Esophagus muscularis mucosa (tissue), 4 donors: ENCODE results near the gene LDB3. TPM values are rescaled to one million over a fixed set of nuclear protein-coding genes. Genes with fewer than 3 reads are reported as not detected.

Source experiments
- DNase-seq: peaks from one replicate; pipeline ENCODE4 v3.0.0-alpha.2; 2017; ENCODE audit errors: extremely low spot score
- H3K27ac ChIP-seq, 4 donors: fragments of 200-600 bp; sonication (generic); replicated peaks in 1 of 4; 1 replicate in 3 of 4; 2 replicates in 1 of 4; pipeline ENCODE4 v1.5.1; 2016 to 2019; ENCODE audit warnings: mild to moderate bottlenecking in 1 of 4
- H3K27me3 ChIP-seq, 4 donors: fragments of 200-600 bp; sonication (generic); one replicate each; pipeline versions ENCODE4 v1.5.1 to v1.6.0; 2016 to 2019
- H3K36me3 ChIP-seq, 4 donors: fragments of 200-600 bp; sonication (generic); one replicate each; pipeline ENCODE4 v1.5.1; 2016 to 2019
- H3K4me1 ChIP-seq, 4 donors: fragments of 200-600 bp; sonication (generic); one replicate each; pipeline ENCODE4 v1.5.1; 2016 to 2019
- H3K4me3 ChIP-seq, 4 donors: fragments of 200-600 bp; sonication (generic); 1 replicate in 2 of 4; 2 replicates in 2 of 4; pipeline ENCODE4 v1.5.1; 2016 to 2019; ENCODE audit warnings: mild to moderate bottlenecking in 4 of 4, moderate library complexity in 1 of 4
- H3K9me3 ChIP-seq, 4 donors: fragments of 200-600 bp; sonication (generic); 1 replicate in 3 of 4; 2 replicates in 1 of 4; pipeline ENCODE4 v1.5.1; 2016 to 2019
- CTCF ChIP-seq, 3 experiments: fragments of 200-600 bp in 2 of 3; fragments of 450-650 bp in 1 of 3; sonication (generic) in 2 of 3; IDR thresholded peaks; one replicate each; pipeline ENCODE4 v1.5.1; 2017 to 2019; ENCODE audit warnings: antibody characterized with exemption in 3 of 3, mild to moderate bottlenecking in 2 of 3, moderate library complexity in 1 of 3
- EP300 ChIP-seq: sonication (generic); formaldehyde crosslinking; IDR thresholded peaks from one replicate; pipeline ENCODE4 v1.6.1; 2017; ENCODE audit warnings: antibody characterized with exemption
- POLR2A ChIP-seq: fragments of 450-650 bp; IDR thresholded peaks from one replicate; pipeline ENCODE4 v1.6.1; 2017; ENCODE audit warnings: antibody characterized with exemption, moderate library complexity, mild to moderate bottlenecking, low read depth
- POLR2AphosphoS5 ChIP-seq, 2 donors: sonication (generic); formaldehyde crosslinking; IDR thresholded peaks; one replicate each; pipeline ENCODE4 v1.6.1; 2017; ENCODE audit warnings: antibody characterized with exemption in 2 of 2
- WGBS: methylation state at CpG from one replicate; pipeline ENCODE4 v1.1.5; 2018; 5-methylcytosine and 5-hydroxymethylcytosine counted together
- intact Hi-C: fragments of 100-400 bp; cut with DNase I; formaldehyde crosslinking; loops from one replicate; pipeline ENCODE4 v1.15.1; 2023
- total RNA-seq, 4 donors: library from RNA; depleted of rRNA; stranded (reverse); fragments of >200 nt; gene quantifications; one replicate each; pipeline versions ENCODE4 v1.1.0 to v1.2.1, GENCODE V29; 2016

The LDB3 gene
- total RNA-seq, 4 donors from 2014 or later, result 12.6 to 42.3 (median 21.6) TPM

DNA sequence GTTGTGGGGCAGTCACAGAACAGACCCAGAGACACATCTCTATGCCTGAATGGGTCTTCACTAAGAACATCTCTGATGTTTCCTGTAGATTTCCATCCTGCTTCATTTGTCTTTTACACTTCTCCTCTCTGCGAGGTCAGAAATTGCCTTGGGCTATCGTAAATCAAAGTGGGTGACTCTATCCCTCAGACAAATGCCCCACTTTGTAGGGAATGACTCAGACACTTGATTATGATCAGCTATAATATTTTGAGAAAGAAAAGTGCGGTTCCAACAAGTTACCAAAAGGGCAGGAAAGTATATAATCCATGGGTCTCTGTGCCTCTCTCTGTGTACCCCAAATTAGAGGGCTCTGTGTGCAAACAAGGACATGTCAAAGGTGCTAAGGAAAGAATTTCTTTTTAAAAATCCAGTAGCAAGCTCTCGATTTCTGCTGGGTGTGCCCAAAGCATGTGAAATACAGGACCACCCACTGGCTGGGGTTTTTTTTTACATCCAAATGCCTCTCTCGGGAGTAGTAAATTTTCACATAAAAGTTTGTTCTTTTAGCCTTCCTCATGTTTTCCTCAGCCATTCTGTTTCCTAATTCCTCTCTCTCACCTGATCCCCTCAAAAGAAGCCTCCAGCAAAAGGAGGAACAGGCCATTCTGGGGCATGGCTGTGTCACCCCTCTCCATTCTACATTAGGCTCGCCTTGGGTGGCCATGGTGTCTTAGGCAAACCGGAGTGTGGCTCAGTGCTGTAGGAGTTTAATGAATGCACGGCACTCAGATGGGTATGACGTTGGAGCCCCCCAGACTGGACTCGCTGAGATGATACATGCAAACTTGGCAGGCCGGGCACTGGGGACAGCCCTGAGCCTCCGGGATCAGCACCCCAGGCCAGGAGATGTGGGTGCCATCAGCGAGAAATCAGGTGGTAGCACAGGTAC is 20.3 kb upstream of the LDB3 start:
- intact Hi-C loops, result no loop called here
- DNase-seq, result no peak

GRCh38 chr10:86648704-86649427 is 19.4 kb upstream of the LDB3 start:
- Histone ChIP-seq H3K9me3 (no peaks in the 10 kb centered on the region), H3K4me1 (peaks cover 18 to 48% (median 30%) of the 10 kb centered on the region in 4 donors), H3K36me3 (no peaks in the 10 kb centered on the region), H3K27ac (peak overlapping the region in 3 of 4 donors; percentile 30 to 66 (median 38)), H3K27me3 (no peaks in the 10 kb centered on the region), H3K4me3 (no peak overlapping the region)
- TF ChIP-seq POLR2A, result no peak
- peak in 1 of 2 donors; percentile 32 for TF ChIP-seq POLR2AphosphoS5 (IDR thresholded peaks at IDR 0.05)
- no peak for TF ChIP-seq CTCF (IDR thresholded peaks at IDR 0.05)
- no peak for TF ChIP-seq EP300
- 33% methylated on average over 6 of the region's 9 CpGs for WGBS
- intact Hi-C loops, result no loop called here
- no peak for DNase-seq

More for the DNA sequence above, 20.3 kb upstream of the LDB3 start:
- TF ChIP-seq EP300 (no peak), POLR2A (no peak), POLR2AphosphoS5 (IDR thresholded peaks at IDR 0.05) (no peak), CTCF (IDR thresholded peaks at IDR 0.05) (no peak)
- Histone ChIP-seq H3K4me1 (peaks cover 26 to 55% (median 36%) of the 10 kb centered on the region in 4 donors), H3K4me3 (no peak overlapping the region), H3K36me3 (no peaks in the 10 kb centered on the region), H3K27me3 (no peaks in the 10 kb centered on the region), H3K27ac (peak overlapping the region in 2 of 4 donors; percentile 30 to 38), H3K9me3 (no peaks in the 10 kb centered on the region)
- WGBS, result 84% methylated on average over 13 of the region's 13 CpGs

DNA sequence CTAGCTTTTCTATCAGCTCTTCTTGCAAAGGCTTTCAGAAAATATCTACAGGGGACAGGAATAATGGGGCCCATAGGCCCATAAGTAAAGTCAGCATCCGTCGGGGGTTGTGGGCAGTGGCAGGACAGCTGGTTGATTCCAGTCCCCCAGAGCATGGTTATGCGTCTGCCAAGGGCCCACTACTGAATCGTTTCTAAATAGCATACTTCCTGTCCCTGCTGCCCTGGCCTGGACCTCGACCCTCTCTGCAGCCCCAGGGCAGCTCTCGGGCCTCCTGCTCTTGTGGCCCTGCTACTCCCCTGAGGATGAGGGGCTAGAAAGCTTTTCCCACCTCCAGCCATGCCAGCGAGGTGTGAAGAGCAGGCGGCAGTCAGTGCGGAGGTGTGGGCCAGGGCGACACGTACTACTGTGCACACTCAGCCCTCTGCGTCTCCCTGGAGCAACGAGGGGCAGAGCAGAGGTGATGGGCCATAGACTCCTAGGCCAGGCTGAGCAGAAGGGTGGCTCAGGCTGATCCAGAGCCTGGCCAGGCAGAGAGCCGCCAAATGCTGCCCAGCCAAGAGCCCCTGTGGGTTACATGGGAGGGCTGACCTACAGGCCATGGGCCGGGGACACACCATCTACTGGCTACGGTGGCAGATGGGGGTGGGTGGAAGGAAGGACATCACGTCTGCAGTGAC is 18.7 kb upstream of the LDB3 start:
- H3K27ac ChIP-seq, result peak overlapping the region; percentile 6 to 66 (median 25)

GRCh38 chr10:86650151-86650550 is 18.2 kb upstream of the LDB3 start:
- Histone ChIP-seq H3K9me3 (no peaks in the 10 kb centered on the region), H3K4me3 (no peak overlapping the region), H3K27ac (peak overlapping the region in 1 of 4 donors; percentile 38), H3K27me3 (no peaks in the 10 kb centered on the region), H3K36me3 (no peaks in the 10 kb centered on the region), H3K4me1 (peaks cover 17 to 39% (median 24%) of the 10 kb centered on the region in 4 donors)
- intact Hi-C loops, result no loop called here
- no peak for DNase-seq
- 94% methylated on average over 8 of the region's 8 CpGs for WGBS
- TF ChIP-seq EP300, result no peak
- TF ChIP-seq POLR2AphosphoS5 (IDR thresholded peaks at IDR 0.05), result no peak
- no peak for TF ChIP-seq CTCF (IDR thresholded peaks at IDR 0.05)
- no peak for TF ChIP-seq POLR2A

More for the DNA sequence above, 18.7 kb upstream of the LDB3 start:
- Histone ChIP-seq H3K36me3 (no peaks in the 10 kb centered on the region), H3K4me1 (peaks cover 17 to 42% (median 27%) of the 10 kb centered on the region in 4 donors), H3K27me3 (no peaks in the 10 kb centered on the region), H3K9me3 (no peaks in the 10 kb centered on the region), H3K4me3 (no peak overlapping the region)
- intact Hi-C loops, result no loop called here
- no peak for DNase-seq
- 85% methylated on average over 14 of the region's 17 CpGs for WGBS
- TF ChIP-seq EP300, result no peak
- TF ChIP-seq POLR2AphosphoS5 (IDR thresholded peaks at IDR 0.05), result no peak
- no peak for TF ChIP-seq CTCF (IDR thresholded peaks at IDR 0.05)
- no peak for TF ChIP-seq POLR2A
